ENCODE results near the gene ZNF215.
"Not testable (repeated sequence)": the region's sequence is repeated elsewhere in the genome, so short reads cannot be mapped to it uniquely, and the experiment has no call there.

ZNF215 gene

GRCh38 chr11:6926208-6927029 lies at the start of gene ZNF215:
Gene ZNF215 (plus strand): TSS chr11:6926426. CDS start chr11:6932273, 5,847 bp downstream.
- DNase-seq: no peak

DNA sequence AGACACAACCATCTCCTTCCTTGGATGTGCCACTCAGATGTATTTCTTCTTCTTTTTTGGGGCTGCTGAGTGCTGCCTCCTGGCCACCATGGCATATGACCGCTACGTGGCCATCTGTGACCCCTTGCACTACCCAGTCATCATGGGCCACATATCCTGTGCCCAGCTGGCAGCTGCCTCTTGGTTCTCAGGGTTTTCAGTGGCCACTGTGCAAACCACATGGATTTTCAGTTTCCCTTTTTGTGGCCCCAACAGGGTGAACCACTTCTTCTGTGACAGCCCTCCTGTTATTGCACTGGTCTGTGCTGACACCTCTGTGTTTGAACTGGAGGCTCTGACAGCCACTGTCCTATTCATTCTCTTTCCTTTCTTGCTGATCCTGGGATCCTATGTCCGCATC lies 49.3 kb upstream of the ZNF215 start:
- DNase-seq: no peak

DNA sequence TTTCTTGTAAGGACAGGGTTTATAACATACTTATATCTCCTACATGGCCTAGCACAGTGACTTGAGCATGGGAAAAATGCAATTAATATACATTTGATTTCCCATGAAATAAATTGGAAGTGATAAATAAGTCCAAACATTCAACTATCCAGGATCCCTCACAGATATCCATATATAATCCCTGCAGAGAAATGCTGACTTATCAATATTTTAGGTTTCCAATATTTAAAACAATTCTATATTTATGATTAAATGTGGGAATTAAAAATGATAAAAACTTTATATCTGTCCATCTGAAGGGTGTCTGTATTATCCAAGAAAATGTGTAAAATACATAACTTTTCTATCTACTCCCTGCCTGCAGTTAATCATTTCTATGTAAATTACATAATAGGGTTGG lies 43.5 kb upstream of the ZNF215 start:
- no peak for DNase-seq

- not testable (repeated sequence) for DNase-seq
These were observed 38.5 kb upstream of the ZNF215 start for GRCh38 chr11:6887711-6888110.

GRCh38 chr11:6888830-6889229 lies 37.4 kb upstream of the ZNF215 start:
- no peak for DNase-seq

DNA sequence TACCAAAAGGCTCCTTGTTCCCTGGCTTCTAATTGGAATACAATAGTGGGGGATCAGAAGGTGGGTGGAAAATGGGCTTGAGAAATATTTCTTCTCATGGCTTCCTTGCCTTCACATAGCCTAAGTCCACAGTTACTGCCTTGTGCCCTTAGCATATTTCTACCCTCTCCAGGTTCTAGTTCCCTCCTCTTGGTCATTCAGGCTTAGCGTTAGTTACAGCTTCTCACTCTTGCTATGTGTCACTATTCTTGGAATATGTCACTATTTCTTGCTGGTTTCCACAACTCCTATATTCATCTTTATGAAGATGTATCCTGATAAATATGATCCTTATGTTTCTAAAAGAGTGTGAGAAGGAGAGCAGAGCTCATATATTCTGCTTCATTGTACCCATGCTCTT lies 36.4 kb upstream of the ZNF215 start:
- no peak for DNase-seq

DNA sequence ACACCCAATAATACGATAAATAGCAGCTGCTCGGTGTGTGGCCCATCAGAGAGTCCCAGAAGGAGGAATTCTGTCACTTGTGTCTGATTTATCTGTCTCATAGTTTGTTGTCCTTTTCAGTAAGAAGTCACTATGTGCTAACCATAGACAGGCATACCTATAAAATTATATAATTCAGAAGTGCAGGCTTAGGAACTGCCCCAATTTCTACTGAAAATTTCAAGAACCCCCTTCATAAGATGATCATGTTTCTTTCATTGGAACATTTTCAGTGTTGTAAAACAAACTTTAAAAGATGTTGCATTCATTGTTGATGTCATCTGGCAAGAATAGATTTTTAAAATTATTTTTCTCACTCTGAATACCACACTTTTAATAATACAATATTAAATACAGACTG lies 33.8 kb upstream of the ZNF215 start, which contains the start of gene OR2D2:
Gene OR2D2 (minus strand): TSS at position 101 of the 400 bp plus-strand sequence. CDS start 0 bp downstream, at position 101.
- no peak for DNase-seq

GRCh38 chr11:6894097-6894496 lies 32.1 kb upstream of the ZNF215 start:
- DNase-seq: no peak

GRCh38 chr11:6895010-6895409 lies 31.2 kb upstream of the ZNF215 start:
- no peak for DNase-seq

DNA sequence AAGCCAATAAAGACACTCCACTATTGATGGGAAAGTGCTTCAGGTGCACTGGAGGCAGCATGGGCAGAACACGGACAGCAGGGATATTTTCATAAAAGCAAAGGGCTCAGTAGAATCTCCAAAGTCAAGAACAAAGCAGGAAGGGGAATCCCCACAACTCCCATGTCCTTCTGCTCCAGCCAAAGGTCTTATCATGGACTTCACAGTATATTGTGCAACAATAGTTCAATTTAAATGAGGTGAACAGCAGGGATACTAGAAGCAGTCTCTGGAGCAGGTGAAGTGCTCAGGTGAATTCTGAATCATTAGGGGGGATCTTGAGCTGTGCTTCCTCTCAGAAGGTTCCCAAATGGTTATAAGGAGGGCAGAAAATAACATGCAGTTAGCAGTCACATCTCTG lies 27.3 kb upstream of the ZNF215 start:
- no peak for DNase-seq

GRCh38 chr11:6900327-6900999 lies 25.8 kb upstream of the ZNF215 start:
- DNase-seq: no peak

- DNase-seq: not testable (repeated sequence)
These were observed 21.4 kb upstream of the ZNF215 start for GRCh38 chr11:6904804-6905203.

DNA sequence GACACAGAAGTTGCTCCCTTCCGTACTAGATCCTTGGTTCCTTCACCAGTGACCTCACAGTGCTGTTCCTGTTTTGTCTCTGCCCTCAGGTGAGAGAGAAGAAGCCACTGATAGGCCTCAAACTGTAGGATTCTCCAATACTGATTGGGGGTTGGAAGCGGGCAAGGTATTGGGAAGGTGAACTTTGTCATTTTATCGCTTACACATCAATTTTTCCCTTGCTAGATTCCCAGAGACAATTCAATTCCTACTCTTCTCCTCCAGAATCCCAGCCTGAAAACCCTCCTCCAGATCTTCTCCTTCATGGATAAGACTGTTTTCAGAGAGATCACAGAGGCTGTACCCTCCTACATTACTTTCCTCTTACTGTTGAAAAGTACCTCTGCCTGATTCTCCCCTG lies 14.8 kb upstream of the ZNF215 start:
- DNase-seq: no peak

DNA sequence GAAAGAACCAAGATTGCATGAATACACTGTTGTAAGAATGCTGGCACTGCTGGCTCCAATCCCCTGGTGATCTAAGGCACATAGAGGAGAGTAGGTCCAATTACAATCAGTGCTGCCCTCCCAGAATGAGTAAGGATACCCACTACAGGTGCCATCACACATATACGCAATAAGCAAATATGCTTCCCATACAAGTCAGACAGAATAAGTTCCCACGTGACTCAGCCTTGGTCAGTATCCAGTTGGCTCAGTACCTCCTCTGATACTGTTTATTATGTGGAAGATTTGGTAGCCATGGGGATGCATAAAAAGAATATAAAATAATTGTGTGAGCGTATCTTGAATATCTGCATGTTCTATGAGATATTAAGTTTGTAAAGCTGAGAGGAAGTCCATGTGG lies 14.3 kb upstream of the ZNF215 start:
- DNase-seq: no peak

- DNase-seq: no peak
These were observed 6.5 kb upstream of the ZNF215 start for GRCh38 chr11:6919698-6920097.

- DNase-seq: no peak
These were observed 5.5 kb upstream of the ZNF215 start, which contains the start of gene OR2D3 for GRCh38 chr11:6920702-6921101. Gene OR2D3 (plus strand): TSS chr11:6921002. CDS start chr11:6921002, 0 bp downstream.

- DNase-seq: no peak
These were observed 1.1 kb upstream of the ZNF215 start for GRCh38 chr11:6925007-6925577.

GRCh38 chr11:6925636-6926207 lies 504 bp upstream of the ZNF215 start:
- DNase-seq: no peak

- no peak for DNase-seq
These were observed 898 bp downstream of the ZNF215 start for GRCh38 chr11:6927030-6927617.

GRCh38 chr11:6928916-6929315 lies 2.7 kb downstream of the ZNF215 start:
- no peak for DNase-seq

GRCh38 chr11:6931146-6931713 lies 5.0 kb downstream of the ZNF215 start:
- no peak for DNase-seq

GRCh38 chr11:6932145-6932544 lies 5.9 kb downstream of the ZNF215 start:
- DNase-seq: no peak

GRCh38 chr11:6941970-6942369 lies 15.7 kb downstream of the ZNF215 start:
- DNase-seq: no peak
